Activated naive CD4-positive, alpha-beta T cell treated with anti-CD3 and anti-CD28 coated beads, Interleukin-2, amount 10 ng/mL, durations not matched to agents 7 days and 5 days (primary cell): ENCODE results near the gene LRRC36.

Source experiments
- CTCF ChIA-PET: fragments of 350-600 bp; sonication (Branson Sonifier 250); formaldehyde crosslinking; loops from one replicate; lab custom pipeline; 2021; ENCODE audit warnings: antibody characterized with exemption; lab: Charles Lee
- DNase-seq: peaks from one replicate; pipeline ENCODE4 v3.0.0-alpha.2; 2020
- H3K27ac Mint-ChIP-seq: one replicate; pipeline ENCODE4 v1.8.0; 2021; ENCODE audit warnings: mild to moderate bottlenecking, moderate library complexity, mixed read lengths
- H3K27me3 Mint-ChIP-seq: one replicate; pipeline ENCODE4 v1.8.0; 2021; ENCODE audit warnings: mild to moderate bottlenecking, mixed read lengths
- H3K36me3 Mint-ChIP-seq: one replicate; pipeline ENCODE4 v1.8.0; 2021; ENCODE audit warnings: mixed read lengths
- H3K4me1 Mint-ChIP-seq: one replicate; pipeline ENCODE4 v1.8.0; 2021; ENCODE audit warnings: mixed read lengths
- H3K4me3 Mint-ChIP-seq: one replicate; pipeline ENCODE4 v1.8.0; 2021; ENCODE audit warnings: mild to moderate bottlenecking, moderate library complexity, mixed read lengths
- H3K9me3 Mint-ChIP-seq: one replicate; pipeline ENCODE4 v1.8.0; 2021; ENCODE audit warnings: mixed read lengths

LRRC36 gene

DNA sequence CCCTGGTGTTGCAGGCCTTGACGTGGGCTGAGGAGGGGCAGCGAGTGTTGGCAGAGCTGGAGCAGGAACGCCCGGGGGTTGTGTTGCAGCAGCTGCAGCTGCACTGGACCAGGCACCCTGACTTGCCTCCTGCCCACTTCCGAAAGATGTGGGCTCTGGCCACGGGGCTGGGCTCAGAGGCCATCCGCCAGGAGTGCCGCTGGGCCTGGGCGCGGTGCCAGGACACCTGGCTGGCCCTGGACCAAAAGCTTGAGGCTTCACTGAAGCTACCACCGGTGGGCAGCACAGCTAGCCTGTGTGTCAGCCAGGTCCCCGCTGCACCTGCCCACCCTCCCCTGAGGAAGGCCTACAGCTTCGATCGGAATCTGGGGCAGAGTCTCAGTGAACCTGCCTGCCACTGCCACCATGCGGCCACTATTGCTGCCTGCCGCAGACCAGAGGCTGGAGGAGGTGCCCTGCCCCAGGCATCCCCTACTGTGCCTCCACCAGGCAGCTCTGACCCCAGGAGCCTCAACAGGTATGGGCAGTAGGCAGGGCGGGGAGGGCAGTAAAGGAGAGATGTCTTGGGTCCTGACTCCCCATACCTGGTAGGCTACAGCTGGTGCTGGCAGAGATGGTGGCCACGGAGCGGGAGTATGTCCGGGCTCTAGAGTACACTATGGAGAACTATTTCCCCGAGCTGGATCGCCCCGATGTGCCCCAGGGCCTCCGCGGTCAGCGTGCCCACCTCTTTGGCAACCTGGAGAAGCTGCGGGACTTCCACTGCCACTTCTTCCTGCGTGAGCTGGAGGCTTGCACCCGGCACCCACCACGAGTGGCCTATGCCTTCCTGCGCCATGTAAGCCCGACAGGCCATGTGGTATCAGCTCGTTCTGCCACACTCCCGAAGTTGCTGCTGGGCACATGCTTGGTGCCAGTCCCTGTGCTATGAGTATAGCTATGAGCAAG, 41.6 kb upstream of the LRRC36 start:
- no peak for DNase-seq
- Mint-ChIP-seq H3K4me3 (no peak overlapping the region), H3K27ac (no peak overlapping the region), H3K9me3 (no peaks in the 10 kb centered on the region), H3K4me1 (peaks cover 6% of the 10 kb centered on the region), H3K36me3 (peaks cover 2% of the 10 kb centered on the region), H3K27me3 (no peaks in the 10 kb centered on the region)
- CTCF ChIA-PET, result interaction anchor here (0.5 to 3.1 kb wide), 5 partner anchors 11 to 115 kb away, joined by 3 to 10 read pairs (median 3); no protein-coding TSS in a partner anchor

GRCh38 chr16:67286441-67287235, 40.0 kb upstream of the LRRC36 start:
- H3K9me3 Mint-ChIP-seq, result no peaks in the 10 kb centered on the region
- H3K4me1 Mint-ChIP-seq, result peaks cover 6% of the 10 kb centered on the region
- H3K27ac Mint-ChIP-seq, result no peak overlapping the region
- H3K27me3 Mint-ChIP-seq, result no peaks in the 10 kb centered on the region
- peaks cover 2% of the 10 kb centered on the region for H3K36me3 Mint-ChIP-seq
- no peak overlapping the region for H3K4me3 Mint-ChIP-seq
- CTCF ChIA-PET, result interaction anchor here (1.6 to 1.8 kb wide), 2 partner anchors 10 to 141 kb away, joined by 3 to 4 read pairs; no protein-coding TSS in a partner anchor
- DNase-seq, result no peak

DNA sequence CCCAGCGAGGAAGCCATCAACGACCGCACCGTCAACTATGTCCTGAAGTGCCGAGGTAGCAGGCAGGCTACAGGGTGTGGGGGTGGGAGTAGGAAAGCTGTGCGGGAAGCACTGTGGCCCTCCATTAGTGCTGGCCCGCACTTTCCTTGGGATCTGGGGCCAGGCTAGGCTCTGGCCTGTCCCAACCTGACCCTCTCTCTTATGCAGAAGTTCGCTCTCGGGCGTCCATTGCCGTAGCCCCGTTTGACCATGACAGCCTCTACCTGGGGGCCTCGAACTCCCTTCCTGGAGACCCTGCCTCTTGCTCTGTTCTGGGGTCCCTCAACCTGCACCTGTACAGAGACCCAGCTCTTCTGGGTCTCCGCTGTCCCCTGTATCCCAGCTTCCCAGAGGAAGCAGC, 38.7 kb upstream of the LRRC36 start:
- peaks cover 6% of the 10 kb centered on the region for H3K4me1 Mint-ChIP-seq
- no peaks in the 10 kb centered on the region for H3K9me3 Mint-ChIP-seq
- no peak overlapping the region for H3K4me3 Mint-ChIP-seq
- peaks cover under 1% of the 10 kb centered on the region for H3K36me3 Mint-ChIP-seq
- no peak overlapping the region for H3K27ac Mint-ChIP-seq
- peaks cover 7% of the 10 kb centered on the region for H3K27me3 Mint-ChIP-seq
- no peak for DNase-seq
- CTCF ChIA-PET, result interaction anchor here (0.8 to 1.6 kb wide), 3 partner anchors 10 to 140 kb away, joined by 3 to 4 read pairs (median 3); no protein-coding TSS in a partner anchor

DNA sequence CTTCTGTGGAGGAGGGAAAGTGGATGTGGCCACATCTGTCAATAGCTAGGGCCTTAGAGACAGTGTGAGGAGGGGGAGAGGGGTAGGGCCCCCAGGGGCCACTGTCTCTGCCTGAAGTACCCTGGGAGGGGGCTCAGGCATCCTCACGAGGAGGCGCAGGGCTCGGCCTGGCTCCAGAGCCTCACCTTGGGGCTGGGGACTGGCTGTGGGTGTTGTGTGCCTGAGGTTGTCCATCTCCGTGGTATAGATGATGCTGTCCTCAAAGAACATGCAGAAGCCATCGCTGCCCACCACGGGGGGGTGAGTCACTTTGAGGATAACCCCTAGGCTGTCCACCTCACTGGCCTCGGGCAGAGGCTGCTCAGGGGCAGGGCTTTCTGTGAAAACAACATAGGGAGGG, 35.2 kb upstream of the LRRC36 start:
- CTCF ChIA-PET, result no interaction called here
- H3K36me3 Mint-ChIP-seq, result no peaks in the 10 kb centered on the region
- H3K27ac Mint-ChIP-seq, result no peak overlapping the region
- DNase-seq, result no peak
- peaks cover 6% of the 10 kb centered on the region for H3K4me1 Mint-ChIP-seq
- H3K27me3 Mint-ChIP-seq, result peaks cover 19% of the 10 kb centered on the region
- H3K9me3 Mint-ChIP-seq, result no peaks in the 10 kb centered on the region
- H3K4me3 Mint-ChIP-seq, result no peak overlapping the region

GRCh38 chr16:67294171-67294757, 32.4 kb upstream of the LRRC36 start:
- Mint-ChIP-seq H3K4me1 (peaks cover 6% of the 10 kb centered on the region), H3K27ac (no peak overlapping the region)

GRCh38 chr16:67294938-67295361, 31.7 kb upstream of the LRRC36 start:
- no peak for DNase-seq
- H3K4me1 Mint-ChIP-seq, result no peaks in the 10 kb centered on the region
- CTCF ChIA-PET, result no interaction called here
- H3K9me3 Mint-ChIP-seq, result no peaks in the 10 kb centered on the region
- peaks cover 36% of the 10 kb centered on the region for H3K27me3 Mint-ChIP-seq
- H3K4me3 Mint-ChIP-seq, result no peak overlapping the region
- no peak overlapping the region for H3K27ac Mint-ChIP-seq
- no peaks in the 10 kb centered on the region for H3K36me3 Mint-ChIP-seq

More at GRCh38 chr16:67294171-67294757, 32.4 kb upstream of the LRRC36 start:
- Mint-ChIP-seq H3K9me3 (no peaks in the 10 kb centered on the region), H3K36me3 (no peaks in the 10 kb centered on the region), H3K27me3 (peaks cover 36% of the 10 kb centered on the region), H3K4me3 (no peak overlapping the region)
- CTCF ChIA-PET, result no interaction called here
- DNase-seq, result no peak

- no peak for DNase-seq
- peaks cover 36% of the 10 kb centered on the region for H3K27me3 Mint-ChIP-seq
- no peaks in the 10 kb centered on the region for H3K4me1 Mint-ChIP-seq
- CTCF ChIA-PET, result interaction anchor here (0.8 to 1.0 kb wide), 2 partner anchors 10 to 103 kb away, joined by 3 read pairs; no protein-coding TSS in a partner anchor
- H3K9me3 Mint-ChIP-seq, result no peaks in the 10 kb centered on the region
- H3K4me3 Mint-ChIP-seq, result no peak overlapping the region
- no peak overlapping the region for H3K27ac Mint-ChIP-seq
- no peaks in the 10 kb centered on the region for H3K36me3 Mint-ChIP-seq
Measured at GRCh38 chr16:67296420-67296819, 30.2 kb upstream of the LRRC36 start.

DNA sequence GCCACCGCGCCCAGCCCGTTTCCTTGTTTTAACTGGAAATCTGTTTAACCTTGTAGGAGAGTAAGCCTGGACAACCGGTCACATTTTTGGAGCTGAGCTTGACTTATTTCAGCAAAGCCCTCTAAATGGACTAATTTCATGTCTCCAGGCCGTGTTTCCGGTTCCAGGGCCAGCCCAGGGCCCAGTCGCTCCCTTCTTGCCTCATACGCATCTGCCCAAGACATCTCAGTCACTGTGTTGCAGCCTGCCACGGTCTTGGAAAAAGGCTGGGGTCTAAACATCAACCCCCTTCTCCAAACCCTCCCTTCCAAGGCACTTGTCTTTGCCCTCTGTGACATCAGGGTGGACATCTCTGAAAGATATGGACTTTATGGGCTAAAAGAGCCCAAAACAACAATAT, 28.3 kb upstream of the LRRC36 start:
- no peak for DNase-seq
- H3K36me3 Mint-ChIP-seq, result no peaks in the 10 kb centered on the region
- H3K4me3 Mint-ChIP-seq, result no peak overlapping the region
- H3K27me3 Mint-ChIP-seq, result peaks cover 28% of the 10 kb centered on the region
- H3K27ac Mint-ChIP-seq, result no peak overlapping the region
- H3K9me3 Mint-ChIP-seq, result no peaks in the 10 kb centered on the region
- no peaks in the 10 kb centered on the region for H3K4me1 Mint-ChIP-seq
- CTCF ChIA-PET, result no interaction called here

DNA sequence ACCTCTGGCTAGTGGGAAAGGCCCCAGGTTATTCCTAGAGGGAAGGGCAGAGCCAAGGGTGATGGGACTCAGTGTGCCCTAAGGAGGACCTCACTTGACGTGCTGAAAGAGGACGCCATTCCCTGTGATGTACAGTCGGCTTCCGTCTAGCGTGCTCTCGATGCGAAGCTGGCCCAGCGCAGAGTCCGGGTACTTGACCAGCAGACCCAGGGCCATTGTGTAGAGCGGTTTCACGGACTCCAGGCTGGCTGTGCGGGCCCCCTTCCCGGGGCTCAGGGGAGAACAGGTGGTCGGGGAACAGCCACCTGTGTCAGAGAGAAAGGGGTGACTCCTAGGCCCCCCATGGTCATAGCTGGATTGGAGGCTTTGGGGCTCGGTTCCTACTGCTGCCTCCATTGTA, 27.3 kb upstream of the LRRC36 start:
- Mint-ChIP-seq H3K27me3 (peaks cover 30% of the 10 kb centered on the region), H3K27ac (no peak overlapping the region), H3K4me1 (no peaks in the 10 kb centered on the region), H3K36me3 (no peaks in the 10 kb centered on the region), H3K4me3 (no peak overlapping the region), H3K9me3 (no peaks in the 10 kb centered on the region)
- DNase-seq, result no peak
- CTCF ChIA-PET, result no interaction called here

DNA sequence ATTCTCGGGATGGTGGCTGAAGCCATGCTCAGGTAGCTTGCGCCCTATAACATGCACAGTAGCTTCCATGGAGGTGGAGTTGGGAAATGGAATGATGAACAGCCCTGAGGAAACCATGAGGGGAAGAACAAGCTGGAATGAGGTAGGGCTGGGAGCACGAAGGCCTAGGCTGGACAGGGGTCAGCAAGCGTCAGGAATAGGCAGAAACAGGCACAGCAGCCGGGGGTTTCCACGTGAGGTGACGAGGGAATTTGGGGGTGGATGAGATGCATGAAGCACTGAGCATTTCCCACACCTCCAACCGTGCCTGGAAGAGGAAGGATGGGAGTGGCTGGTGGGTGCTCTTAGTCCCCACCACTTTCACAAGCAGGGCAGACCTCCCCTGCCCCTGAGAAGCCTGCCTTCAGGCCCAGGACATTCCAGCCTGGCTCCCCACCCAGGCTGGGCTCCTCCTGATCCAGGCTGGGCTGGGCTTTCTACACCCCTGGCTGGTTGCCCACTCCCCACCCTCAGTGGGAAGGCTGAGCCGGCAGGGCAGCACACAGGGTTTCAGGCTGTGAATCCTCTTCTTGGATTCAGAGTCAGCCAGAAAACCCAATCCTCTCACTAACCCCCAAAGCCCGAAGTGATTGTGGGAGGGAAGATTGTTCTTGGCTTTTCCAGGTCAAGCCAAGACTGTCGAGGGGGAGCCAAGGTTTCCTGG, 25.4 kb upstream of the LRRC36 start:
- H3K4me3 Mint-ChIP-seq, result no peak overlapping the region
- no peaks in the 10 kb centered on the region for H3K36me3 Mint-ChIP-seq
- DNase-seq, result no peak
- no peaks in the 10 kb centered on the region for H3K9me3 Mint-ChIP-seq
- H3K27ac Mint-ChIP-seq, result no peak overlapping the region
- CTCF ChIA-PET, result no interaction called here
- peaks cover 27% of the 10 kb centered on the region for H3K27me3 Mint-ChIP-seq
- H3K4me1 Mint-ChIP-seq, result no peaks in the 10 kb centered on the region

DNA sequence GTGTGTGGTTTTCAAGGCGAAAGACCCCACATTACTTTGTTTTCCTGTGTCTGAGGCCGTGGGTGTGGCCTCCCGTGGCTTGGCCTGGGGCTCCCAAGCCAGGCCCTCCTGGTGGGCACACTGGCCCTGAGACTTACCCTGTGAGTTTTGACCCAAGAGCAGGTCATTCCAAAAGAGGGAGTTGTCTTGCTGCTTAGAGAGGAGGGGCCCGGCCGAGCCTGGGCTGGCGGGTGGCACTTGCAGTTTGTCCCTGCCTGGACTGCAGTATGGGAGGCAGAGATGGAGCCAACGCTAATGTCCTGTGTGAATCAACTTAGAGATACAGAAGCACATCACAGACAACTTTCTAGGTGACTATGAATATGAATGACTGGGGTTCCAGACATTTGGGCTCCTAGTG, 24.5 kb upstream of the LRRC36 start:
- Mint-ChIP-seq H3K4me1 (no peaks in the 10 kb centered on the region), H3K9me3 (no peaks in the 10 kb centered on the region), H3K27me3 (peaks cover 27% of the 10 kb centered on the region), H3K4me3 (no peak overlapping the region), H3K36me3 (no peaks in the 10 kb centered on the region), H3K27ac (no peak overlapping the region)
- no peak for DNase-seq
- CTCF ChIA-PET, result no interaction called here

DNA sequence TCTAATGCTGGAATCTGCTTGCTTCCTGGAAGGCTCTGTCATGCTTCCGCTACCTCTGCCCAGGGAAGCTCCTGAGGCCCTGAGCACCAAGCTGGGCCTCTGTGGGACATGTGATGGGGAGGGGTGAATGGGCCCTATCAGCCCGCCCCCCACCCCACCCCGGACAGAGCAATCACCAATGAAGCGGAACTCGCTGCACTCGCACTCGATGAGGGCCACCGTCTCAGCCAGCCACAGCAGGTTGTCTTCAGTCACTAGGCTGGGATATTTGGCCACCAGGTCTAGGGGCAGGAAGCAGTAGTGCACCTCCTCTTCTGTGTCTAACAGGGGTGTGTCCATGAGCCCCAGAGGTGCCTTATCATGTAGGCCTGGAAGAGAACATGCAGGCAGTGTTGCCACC, 23.6 kb upstream of the LRRC36 start:
- H3K27ac Mint-ChIP-seq, result no peak overlapping the region
- DNase-seq, result no peak
- peaks cover 18% of the 10 kb centered on the region for H3K27me3 Mint-ChIP-seq
- H3K4me3 Mint-ChIP-seq, result no peak overlapping the region
- CTCF ChIA-PET, result no interaction called here
- no peaks in the 10 kb centered on the region for H3K9me3 Mint-ChIP-seq
- H3K36me3 Mint-ChIP-seq, result no peaks in the 10 kb centered on the region
- no peaks in the 10 kb centered on the region for H3K4me1 Mint-ChIP-seq

- H3K36me3 Mint-ChIP-seq, result no peaks in the 10 kb centered on the region
- no peaks in the 10 kb centered on the region for H3K9me3 Mint-ChIP-seq
- peaks cover 3% of the 10 kb centered on the region for H3K4me1 Mint-ChIP-seq
- H3K27ac Mint-ChIP-seq, result no peak overlapping the region
- H3K27me3 Mint-ChIP-seq, result peaks cover 13% of the 10 kb centered on the region
- DNase-seq, result no peak
- CTCF ChIA-PET, result no interaction called here
- no peak overlapping the region for H3K4me3 Mint-ChIP-seq
Measured at GRCh38 chr16:67304020-67304419, 22.6 kb upstream of the LRRC36 start.
